ENCODE results near the gene NAXE. TPM values are rescaled to one million over a fixed set of nuclear protein-coding genes. Genes with fewer than 3 reads are reported as not detected.
A peak's percentile ranks its signal among the peaks of the same experiment; 100 is the strongest.

Gene NAXE
- polyA plus RNA-seq, 2 of the 4 experiments (the other 2 are of a cell fraction) = 81.4 to 119 TPM

DNA sequence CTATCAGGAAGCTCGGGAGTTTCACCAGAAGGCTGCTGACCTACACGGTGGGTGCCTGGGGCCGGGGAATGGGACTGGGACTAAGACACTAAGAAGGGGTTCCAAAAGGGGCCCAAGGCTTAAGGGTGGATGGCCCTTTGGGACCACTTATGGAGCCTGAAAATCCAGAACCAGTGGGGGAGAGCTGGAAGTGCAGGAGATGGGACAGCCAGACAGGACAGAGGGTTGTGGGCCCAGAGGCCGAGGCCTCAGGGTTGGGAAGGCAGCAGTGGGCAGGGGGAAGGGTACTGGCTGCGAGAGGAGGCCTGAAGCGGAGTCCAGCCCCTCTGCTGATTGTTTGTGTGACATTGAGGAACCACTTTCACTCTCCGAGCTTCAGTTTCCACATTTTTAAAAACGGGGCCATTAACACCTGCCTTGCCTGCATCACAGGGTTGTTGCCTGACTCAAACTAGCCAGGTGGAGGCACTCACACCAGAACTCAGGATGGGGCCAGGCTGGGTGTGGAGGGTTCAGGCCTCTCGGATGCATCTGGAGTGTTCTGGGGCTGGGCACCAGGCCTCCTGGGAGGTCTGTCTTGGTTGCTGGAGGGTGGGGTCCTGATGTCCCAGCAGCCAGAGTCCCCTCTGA lies 9.1 kb upstream of the NAXE start:
- H3K4me1 ChIP-seq = no peaks in the 10 kb centered on the region
- CTCF ChIA-PET = interaction anchor here (0.8 to 4.3 kb wide), 18 partner anchors 10 to 144 kb away, joined by 3 to 41 read pairs (median 4); partner anchors contain the start of genes HAPLN2 and NAXE
- 0 out of 6 replicates have a peak overlapping the region, but pooled peaks of 1 of the 2 experiments have one; percentile 8 for H3K27ac ChIP-seq
- no peak overlapping the region for H3K4me3 ChIP-seq
- ATAC-seq (no peak), DNase-seq (ENCODE audit: low read depth in 1 of 2, low spot score in 1 of 2) (no peak), FAIRE-seq (no peak)
- no peaks in the 10 kb centered on the region for H3K9me3 ChIP-seq
- WGBS (ENCODE audit: missing lambda C conversion rate) = 68% methylated on average over 9 of the region's 9 CpGs
- POLR2A ChIA-PET = no interaction called here
- no peak overlapping the region for H3K4me2 ChIP-seq
- no peak for TF ChIP-seq KDM1A (IDR thresholded peaks at IDR 0.05; ENCODE audit: low read depth)

DNA sequence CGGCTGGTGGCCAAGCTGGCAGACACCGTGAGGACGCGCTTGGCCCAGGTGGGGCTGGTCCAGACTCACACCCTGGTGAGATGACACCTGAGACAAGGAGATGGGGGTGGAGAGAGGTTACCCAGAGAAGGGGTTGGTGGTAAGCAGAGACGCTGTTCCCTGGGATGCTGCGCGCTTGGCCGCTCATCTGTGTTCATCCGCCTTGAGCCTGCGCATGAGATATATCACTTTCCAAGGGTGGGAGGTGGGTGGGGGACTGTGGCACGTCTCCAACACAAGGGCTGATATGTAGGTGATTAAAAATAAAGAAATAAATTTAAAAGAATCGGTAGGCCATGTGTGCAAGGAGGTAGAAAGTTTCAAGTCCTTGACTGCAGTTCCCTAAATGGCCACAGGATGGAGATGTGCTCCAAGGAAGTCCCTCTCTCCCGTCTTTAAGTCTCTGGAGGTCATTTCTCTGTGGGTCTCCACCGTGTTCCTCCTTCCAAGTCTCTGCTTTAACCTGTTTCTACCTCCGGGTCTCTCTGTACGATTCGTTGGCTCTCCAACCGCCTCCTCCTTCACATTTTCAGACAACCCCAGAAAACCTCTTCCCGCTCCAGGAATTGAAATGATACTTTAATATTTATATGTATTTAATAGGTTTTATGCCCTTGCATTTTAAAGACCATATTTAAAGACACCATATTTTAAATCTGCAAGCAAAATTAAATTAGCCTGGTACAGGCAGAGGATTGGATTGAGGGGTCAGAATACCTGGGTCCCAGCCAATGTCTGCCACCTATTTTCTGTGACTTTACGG lies 7.6 kb upstream of the NAXE start:
- CTCF ChIA-PET = interaction anchor here (1.0 to 12.5 kb wide), 13 partner anchors 9 to 138 kb away, joined by 3 to 135 read pairs (median 5); partner anchors contain the start of genes GPATCH4, IQGAP3, MEF2D and NAXE
- peak overlapping the region; percentile 24 for H3K4me2 ChIP-seq
- DNase-seq (ENCODE audit: low read depth in 1 of 2, low spot score in 1 of 2) = peak; percentile 85 to 88

More for the DNA sequence above, 7.6 kb upstream of the NAXE start:
- H3K4me1 ChIP-seq = 0 out of 3 replicates have a peak, but pooled peaks cover 4% of the 10 kb centered on the region
- H3K9me3 ChIP-seq = no peaks in the 10 kb centered on the region
- H3K27ac ChIP-seq = peak overlapping the region in 1 of 2 experiments; percentile 60; a peak in 3 of 6 replicates
- H3K4me3 ChIP-seq = no peak overlapping the region
- FAIRE-seq (no peak), ATAC-seq (peak; percentile 67 to 80)
- POLR2A ChIA-PET = no interaction called here
- 59% methylated on average over 20 of the region's 20 CpGs for WGBS (ENCODE audit: missing lambda C conversion rate)
- TF ChIP-seq, protein P1, sequence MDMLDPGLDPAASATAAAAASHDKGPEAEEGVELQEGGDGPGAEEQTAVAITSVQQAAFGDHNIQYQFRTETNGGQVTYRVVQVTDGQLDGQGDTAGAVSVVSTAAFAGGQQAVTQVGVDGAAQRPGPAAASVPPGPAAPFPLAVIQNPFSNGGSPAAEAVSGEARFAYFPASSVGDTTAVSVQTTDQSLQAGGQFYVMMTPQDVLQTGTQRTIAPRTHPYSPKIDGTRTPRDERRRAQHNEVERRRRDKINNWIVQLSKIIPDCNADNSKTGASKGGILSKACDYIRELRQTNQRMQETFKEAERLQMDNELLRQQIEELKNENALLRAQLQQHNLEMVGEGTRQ (IDR thresholded peaks at IDR 0.05) = no peak
- TF ChIP-seq ZC3H11A (IDR thresholded peaks at IDR 0.05) (no peak), TP53 (CRISPR knock-in tag; IDR thresholded peaks at IDR 0.05) (no peak), EHMT2 (IDR thresholded peaks at IDR 0.05; ENCODE audit: low read depth) (no peak), POLR2AphosphoS2 (conservative IDR thresholded peaks at IDR 0.05; ENCODE audit: low read length) (no peak), EP300 (IDR thresholded peaks at IDR 0.05) (no peak), PHF8 (IDR thresholded peaks at IDR 0.05; ENCODE audit: borderline replicate concordance, low read depth) (no peak), HOXB5 (CRISPR knock-in tag; IDR thresholded peaks at IDR 0.05) (no peak), NFE2L2 (conservative IDR thresholded peaks at IDR 0.05; ENCODE audit: low read length) (no peak), RCOR1 (IDR thresholded peaks at IDR 0.05; ENCODE audit: low read depth, low read length) (no peak), SREBF2 (IDR thresholded peaks at IDR 0.05) (no peak), RAD21 (conservative IDR thresholded peaks at IDR 0.05 in 1 of 2, IDR thresholded peaks at IDR 0.05 in 1 of 2) (peak; percentile 78 to 85), ESRRA (IDR thresholded peaks at IDR 0.05; ENCODE audit: borderline replicate concordance, low read length) (0 out of 2 replicates have a peak, but pooled peaks have one; percentile 20), KDM1A (IDR thresholded peaks at IDR 0.05; ENCODE audit: low read depth) (no peak), BHLHE40 (IDR thresholded peaks at IDR 0.05; ENCODE audit: low read depth, low read length) (no peak), NR3C1 (IDR thresholded peaks at IDR 0.05) (no peak), CHD2 (IDR thresholded peaks at IDR 0.05; ENCODE audit: low read length, partially characterized antibody) (no peak), SMC3 (IDR thresholded peaks at IDR 0.05) (peak; percentile 67; the same call in 2 of the 3 replicates), FOSB (CRISPR knock-in tag; IDR thresholded peaks at IDR 0.05) (no peak), RNF2 (IDR thresholded peaks at IDR 0.05; ENCODE audit: borderline replicate concordance, low read depth) (no peak), RFX5 (IDR thresholded peaks at IDR 0.05) (no peak), MAFK (IDR thresholded peaks at IDR 0.05; ENCODE audit: partially characterized antibody) (no peak), JUN (IDR thresholded peaks at IDR 0.05) (no peak), RARB (CRISPR knock-in tag; IDR thresholded peaks at IDR 0.05) (no peak)
- TF ChIP-seq, protein P2, sequence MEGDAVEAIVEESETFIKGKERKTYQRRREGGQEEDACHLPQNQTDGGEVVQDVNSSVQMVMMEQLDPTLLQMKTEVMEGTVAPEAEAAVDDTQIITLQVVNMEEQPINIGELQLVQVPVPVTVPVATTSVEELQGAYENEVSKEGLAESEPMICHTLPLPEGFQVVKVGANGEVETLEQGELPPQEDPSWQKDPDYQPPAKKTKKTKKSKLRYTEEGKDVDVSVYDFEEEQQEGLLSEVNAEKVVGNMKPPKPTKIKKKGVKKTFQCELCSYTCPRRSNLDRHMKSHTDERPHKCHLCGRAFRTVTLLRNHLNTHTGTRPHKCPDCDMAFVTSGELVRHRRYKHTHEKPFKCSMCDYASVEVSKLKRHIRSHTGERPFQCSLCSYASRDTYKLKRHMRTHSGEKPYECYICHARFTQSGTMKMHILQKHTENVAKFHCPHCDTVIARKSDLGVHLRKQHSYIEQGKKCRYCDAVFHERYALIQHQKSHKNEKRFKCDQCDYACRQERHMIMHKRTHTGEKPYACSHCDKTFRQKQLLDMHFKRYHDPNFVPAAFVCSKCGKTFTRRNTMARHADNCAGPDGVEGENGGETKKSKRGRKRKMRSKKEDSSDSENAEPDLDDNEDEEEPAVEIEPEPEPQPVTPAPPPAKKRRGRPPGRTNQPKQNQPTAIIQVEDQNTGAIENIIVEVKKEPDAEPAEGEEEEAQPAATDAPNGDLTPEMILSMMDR (IDR thresholded peaks at IDR 0.05) = peak; percentile 82
- TF ChIP-seq, protein P3, sequence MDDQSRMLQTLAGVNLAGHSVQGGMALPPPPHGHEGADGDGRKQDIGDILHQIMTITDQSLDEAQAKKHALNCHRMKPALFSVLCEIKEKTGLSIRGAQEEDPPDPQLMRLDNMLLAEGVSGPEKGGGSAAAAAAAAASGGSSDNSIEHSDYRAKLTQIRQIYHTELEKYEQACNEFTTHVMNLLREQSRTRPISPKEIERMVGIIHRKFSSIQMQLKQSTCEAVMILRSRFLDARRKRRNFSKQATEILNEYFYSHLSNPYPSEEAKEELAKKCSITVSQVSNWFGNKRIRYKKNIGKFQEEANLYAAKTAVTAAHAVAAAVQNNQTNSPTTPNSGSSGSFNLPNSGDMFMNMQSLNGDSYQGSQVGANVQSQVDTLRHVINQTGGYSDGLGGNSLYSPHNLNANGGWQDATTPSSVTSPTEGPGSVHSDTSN (IDR thresholded peaks at IDR 0.05) = no peak
- TF ChIP-seq, protein P4, sequence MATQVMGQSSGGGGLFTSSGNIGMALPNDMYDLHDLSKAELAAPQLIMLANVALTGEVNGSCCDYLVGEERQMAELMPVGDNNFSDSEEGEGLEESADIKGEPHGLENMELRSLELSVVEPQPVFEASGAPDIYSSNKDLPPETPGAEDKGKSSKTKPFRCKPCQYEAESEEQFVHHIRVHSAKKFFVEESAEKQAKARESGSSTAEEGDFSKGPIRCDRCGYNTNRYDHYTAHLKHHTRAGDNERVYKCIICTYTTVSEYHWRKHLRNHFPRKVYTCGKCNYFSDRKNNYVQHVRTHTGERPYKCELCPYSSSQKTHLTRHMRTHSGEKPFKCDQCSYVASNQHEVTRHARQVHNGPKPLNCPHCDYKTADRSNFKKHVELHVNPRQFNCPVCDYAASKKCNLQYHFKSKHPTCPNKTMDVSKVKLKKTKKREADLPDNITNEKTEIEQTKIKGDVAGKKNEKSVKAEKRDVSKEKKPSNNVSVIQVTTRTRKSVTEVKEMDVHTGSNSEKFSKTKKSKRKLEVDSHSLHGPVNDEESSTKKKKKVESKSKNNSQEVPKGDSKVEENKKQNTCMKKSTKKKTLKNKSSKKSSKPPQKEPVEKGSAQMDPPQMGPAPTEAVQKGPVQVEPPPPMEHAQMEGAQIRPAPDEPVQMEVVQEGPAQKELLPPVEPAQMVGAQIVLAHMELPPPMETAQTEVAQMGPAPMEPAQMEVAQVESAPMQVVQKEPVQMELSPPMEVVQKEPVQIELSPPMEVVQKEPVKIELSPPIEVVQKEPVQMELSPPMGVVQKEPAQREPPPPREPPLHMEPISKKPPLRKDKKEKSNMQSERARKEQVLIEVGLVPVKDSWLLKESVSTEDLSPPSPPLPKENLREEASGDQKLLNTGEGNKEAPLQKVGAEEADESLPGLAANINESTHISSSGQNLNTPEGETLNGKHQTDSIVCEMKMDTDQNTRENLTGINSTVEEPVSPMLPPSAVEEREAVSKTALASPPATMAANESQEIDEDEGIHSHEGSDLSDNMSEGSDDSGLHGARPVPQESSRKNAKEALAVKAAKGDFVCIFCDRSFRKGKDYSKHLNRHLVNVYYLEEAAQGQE (IDR thresholded peaks at IDR 0.05) = no peak

Measured in A549 (cell line).